ENCODE data around the gene MUC5AC. TPM values are rescaled to one million over a fixed set of nuclear protein-coding genes. Genes with fewer than 3 reads are reported as not detected.

MUC5AC gene
- total and polyA plus RNA-seq, 7 experiments from 2014 or later = not detected

GRCh38 chr11:1218256-1218787 is 60.6 kb downstream of the MUC5AC start:
- Mint-ChIP-seq H3K27ac (no peak overlapping the region), H3K27me3 (peaks cover 3 to 21% (median 18%) of the 10 kb centered on the region in 5 donors), H3K4me3 (no peak overlapping the region), H3K4me1 (no peaks in the 10 kb centered on the region), H3K36me3 (no peaks in the 10 kb centered on the region), H3K9me3 (peaks cover 0 to 23% (median 13%) of the 10 kb centered on the region in 11 donors)
- no peaks in the 10 kb centered on the region for H3K27me3 ChIP-seq (ENCODE audit: control insufficient read depth in 2 of 2, insufficient read depth in 2 of 2, low read length in 2 of 2)
- no peaks in the 10 kb centered on the region for H3K9me3 ChIP-seq (ENCODE audit: control insufficient read depth in 2 of 3, low read length in 3 of 3)
- intact Hi-C loops (cut with micrococcal nuclease) = no loop called here
- no peak overlapping the region for H3K27ac ChIP-seq (ENCODE audit: low read depth, low read length)
- CTCF ChIA-PET = no interaction called here
- DNase-seq = peak in 1 of 9 donors; percentile 3
- no peak overlapping the region for H3K4me3 ChIP-seq (ENCODE audit: low read length)
- POLR2A ChIA-PET = no interaction called here
- ATAC-seq = no peak
- no peaks in the 10 kb centered on the region for H3K4me1 ChIP-seq (ENCODE audit: control insufficient read depth in 2 of 2, insufficient read depth in 2 of 2, low read length in 2 of 2)
- no peaks in the 10 kb centered on the region for H3K36me3 ChIP-seq (ENCODE audit: control insufficient read depth in 2 of 3, insufficient read depth in 3 of 3, low read length in 3 of 3)

- Histone ChIP-seq H3K27me3 (ENCODE audit: control insufficient read depth in 2 of 2, insufficient read depth in 2 of 2, low read length in 2 of 2) (no peaks in the 10 kb centered on the region), H3K4me1 (ENCODE audit: control insufficient read depth in 2 of 2, insufficient read depth in 2 of 2, low read length in 2 of 2) (no peaks in the 10 kb centered on the region), H3K4me3 (ENCODE audit: low read length) (no peak overlapping the region), H3K27ac (ENCODE audit: low read depth, low read length) (no peak overlapping the region), H3K9me3 (ENCODE audit: control insufficient read depth in 2 of 3, low read length in 3 of 3) (no peaks in the 10 kb centered on the region), H3K36me3 (ENCODE audit: control insufficient read depth in 2 of 3, insufficient read depth in 3 of 3, low read length in 3 of 3) (no peaks in the 10 kb centered on the region)
- H3K9me3 Mint-ChIP-seq = peaks cover 0 to 17% (median 9%) of the 10 kb centered on the region in 11 donors
- ChIA-PET CTCF (no interaction called here), POLR2A (no interaction called here)
- H3K4me3 Mint-ChIP-seq = no peak overlapping the region
- intact Hi-C loops (cut with micrococcal nuclease) = no loop called here
- DNase-seq (peak in 1 of 9 donors; percentile 5), ATAC-seq (no peak)
- no peak overlapping the region for H3K27ac Mint-ChIP-seq
- H3K4me1 Mint-ChIP-seq = no peaks in the 10 kb centered on the region
- peaks cover 3 to 21% (median 16%) of the 10 kb centered on the region in 5 donors for H3K27me3 Mint-ChIP-seq
- H3K36me3 Mint-ChIP-seq = no peaks in the 10 kb centered on the region
Observed at GRCh38 chr11:1218788-1219445, 61.2 kb downstream of the MUC5AC start.

DNA sequence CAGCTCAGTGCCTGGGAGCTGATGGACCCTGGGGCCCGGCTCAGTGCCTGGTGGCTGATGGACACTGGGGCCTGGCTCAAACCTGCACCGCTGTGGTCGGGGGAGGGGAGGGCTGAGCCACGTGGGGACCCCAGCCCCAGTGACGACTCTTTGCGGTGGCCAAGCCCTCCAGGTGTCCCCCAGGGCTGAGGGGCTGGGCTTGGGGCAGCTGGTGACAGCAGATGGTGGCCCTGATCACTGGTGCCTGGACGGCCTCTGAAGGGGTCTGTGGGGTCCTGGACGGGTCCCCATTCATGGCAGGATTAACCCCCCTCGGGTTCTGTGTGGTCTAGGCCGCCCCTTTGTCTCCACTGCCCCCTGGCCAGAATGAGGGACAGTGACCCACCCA is 61.7 kb downstream of the MUC5AC start:
- no peak for ATAC-seq
- CTCF ChIA-PET = no interaction called here
- H3K4me1 ChIP-seq (ENCODE audit: control insufficient read depth in 2 of 2, insufficient read depth in 2 of 2, low read length in 2 of 2) = no peaks in the 10 kb centered on the region
- Mint-ChIP-seq H3K4me1 (no peaks in the 10 kb centered on the region), H3K27ac (no peak overlapping the region), H3K36me3 (no peaks in the 10 kb centered on the region), H3K27me3 (peaks cover 0 to 21% (median 14%) of the 10 kb centered on the region in 5 donors), H3K9me3 (peaks cover 0 to 12% (median 6%) of the 10 kb centered on the region in 11 donors), H3K4me3 (no peak overlapping the region)
- H3K27me3 ChIP-seq (ENCODE audit: control insufficient read depth in 2 of 2, insufficient read depth in 2 of 2, low read length in 2 of 2) = no peaks in the 10 kb centered on the region
- no peak overlapping the region for H3K4me3 ChIP-seq (ENCODE audit: low read length)
- H3K9me3 ChIP-seq (ENCODE audit: control insufficient read depth in 2 of 3, low read length in 3 of 3) = no peaks in the 10 kb centered on the region
- DNase-seq = peak in 1 of 9 donors; percentile 5
- intact Hi-C loops (cut with micrococcal nuclease) = no loop called here
- no peak overlapping the region for H3K27ac ChIP-seq (ENCODE audit: low read depth, low read length)
- H3K36me3 ChIP-seq (ENCODE audit: control insufficient read depth in 2 of 3, insufficient read depth in 3 of 3, low read length in 3 of 3) = no peaks in the 10 kb centered on the region
- POLR2A ChIA-PET = no interaction called here

DNA sequence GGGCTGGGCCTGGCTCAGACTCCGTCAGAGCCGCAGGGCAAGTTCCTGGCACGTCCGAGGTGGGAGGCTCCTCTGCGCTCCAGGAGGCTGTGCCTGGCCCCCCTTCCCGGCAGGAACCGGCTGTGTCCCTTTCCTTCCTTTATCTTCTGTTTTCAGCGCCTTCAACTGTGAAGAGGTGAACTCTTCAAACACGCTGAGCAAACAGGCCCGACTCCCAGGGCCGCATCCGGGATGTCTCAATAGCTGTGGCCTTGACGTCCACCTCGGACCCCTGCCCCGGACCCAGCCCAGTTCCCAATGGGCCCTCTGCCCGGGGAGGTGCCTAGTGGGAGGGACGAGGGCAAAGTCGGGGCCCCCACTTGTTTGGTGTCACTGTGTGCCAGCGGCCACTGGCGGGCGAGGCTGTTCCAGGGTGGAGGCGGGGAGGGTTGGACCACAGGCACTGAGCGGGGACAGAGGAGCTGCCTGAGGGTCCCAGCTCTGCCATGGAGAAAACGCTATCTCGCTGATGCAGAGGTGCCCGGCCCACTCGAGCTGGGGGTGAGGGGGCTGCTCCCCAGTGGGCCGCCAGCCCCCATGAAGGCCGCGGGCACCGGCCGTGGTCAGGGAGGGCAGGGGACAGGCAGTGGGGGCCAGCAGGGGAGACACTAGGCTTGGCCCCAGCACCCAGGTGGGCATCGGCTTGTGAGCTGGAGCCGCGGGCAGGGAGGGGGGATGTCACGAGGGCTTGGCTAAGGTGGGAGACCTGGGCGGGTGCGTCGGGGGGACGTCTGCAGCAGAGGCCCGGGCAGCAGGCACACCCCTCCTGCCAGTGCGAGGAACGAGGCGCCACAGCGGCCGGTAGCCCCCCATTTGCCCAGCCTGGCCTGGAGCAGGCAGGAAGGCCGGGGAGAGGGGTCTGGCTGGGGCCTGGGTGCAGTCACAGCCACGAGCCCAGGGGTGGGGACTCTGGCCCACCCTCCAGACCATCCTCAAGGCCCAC is 62.4 kb downstream of the MUC5AC start:
- Histone ChIP-seq H3K9me3 (ENCODE audit: control insufficient read depth in 2 of 3, low read length in 3 of 3) (no peaks in the 10 kb centered on the region), H3K4me3 (ENCODE audit: low read length) (no peak overlapping the region), H3K4me1 (ENCODE audit: control insufficient read depth in 2 of 2, insufficient read depth in 2 of 2, low read length in 2 of 2) (no peaks in the 10 kb centered on the region), H3K36me3 (ENCODE audit: control insufficient read depth in 2 of 3, insufficient read depth in 3 of 3, low read length in 3 of 3) (no peaks in the 10 kb centered on the region), H3K27me3 (ENCODE audit: control insufficient read depth in 2 of 2, insufficient read depth in 2 of 2, low read length in 2 of 2) (no peaks in the 10 kb centered on the region), H3K27ac (ENCODE audit: low read depth, low read length) (no peak overlapping the region)
- Mint-ChIP-seq H3K4me1 (no peaks in the 10 kb centered on the region), H3K36me3 (no peaks in the 10 kb centered on the region), H3K27ac (no peak overlapping the region), H3K9me3 (peaks cover 0 to 9% (median under 1%) of the 10 kb centered on the region in 11 donors), H3K4me3 (no peak overlapping the region), H3K27me3 (peaks cover 0 to 21% (median 11%) of the 10 kb centered on the region in 5 donors)
- POLR2A ChIA-PET = interaction anchor here (0.6 kb wide), 1 partner anchor 8 kb away, joined by 3 read pairs; no protein-coding TSS in a partner anchor
- intact Hi-C loops (cut with micrococcal nuclease) = no loop called here
- CTCF ChIA-PET = no interaction called here
- DNase-seq (peak in 1 of 9 donors; percentile 6), ATAC-seq (no peak)

DNA sequence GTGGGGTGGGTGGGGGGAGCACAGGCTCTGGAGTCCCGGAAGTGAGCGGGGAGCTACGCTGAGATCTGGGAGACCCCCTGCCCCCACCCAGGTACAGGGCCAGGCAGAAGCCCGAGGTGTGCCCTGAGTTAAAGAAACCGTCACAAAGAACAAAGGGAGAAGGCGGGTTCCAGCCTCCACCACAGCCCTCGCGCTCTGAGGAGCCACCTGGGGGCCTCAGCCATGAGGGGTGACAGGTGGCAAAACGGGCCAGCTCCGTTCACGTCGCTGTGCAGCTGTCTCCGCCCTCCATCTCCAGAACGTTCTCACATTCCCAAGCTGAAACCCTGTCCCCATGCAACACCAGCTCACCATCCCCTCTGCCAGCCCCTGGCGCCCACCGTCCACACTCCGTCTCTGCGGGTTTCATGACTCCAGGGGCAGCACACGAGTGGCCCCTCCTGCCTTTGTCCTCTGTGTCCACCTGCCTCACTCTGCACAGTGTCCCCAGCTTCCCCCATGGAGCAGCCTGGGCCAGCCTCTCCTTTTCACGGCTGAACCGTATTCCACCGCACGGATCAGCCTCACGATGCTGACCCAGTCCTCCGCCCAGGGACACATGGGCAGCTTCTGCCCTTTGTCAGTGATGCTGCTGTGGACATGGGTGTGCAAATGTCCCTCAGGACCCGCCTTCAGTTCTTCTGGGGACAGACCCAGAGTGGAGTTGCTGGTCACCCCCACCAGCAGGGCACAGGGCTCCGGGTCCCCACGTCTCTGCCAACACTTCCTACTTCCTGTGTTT is 63.4 kb downstream of the MUC5AC start:
- H3K4me3 Mint-ChIP-seq = no peak overlapping the region
- DNase-seq = peak in 1 of 9 donors; percentile 6

GRCh38 chr11:1221848-1222311 is 64.1 kb downstream of the MUC5AC start:
- DNase-seq (peak in 1 of 9 donors; percentile 2), ATAC-seq (no peak)
- peaks cover 0 to 2% (median 0%) of the 10 kb centered on the region in 11 donors for H3K9me3 Mint-ChIP-seq
- ChIA-PET CTCF (no interaction called here), POLR2A (no interaction called here)
- no peaks in the 10 kb centered on the region for H3K27me3 ChIP-seq (ENCODE audit: control insufficient read depth in 2 of 2, insufficient read depth in 2 of 2, low read length in 2 of 2)
- no peaks in the 10 kb centered on the region for H3K4me1 Mint-ChIP-seq
- intact Hi-C loops (cut with micrococcal nuclease) = no loop called here
- no peak overlapping the region for H3K4me3 Mint-ChIP-seq
- no peaks in the 10 kb centered on the region for H3K36me3 ChIP-seq (ENCODE audit: control insufficient read depth in 2 of 3, insufficient read depth in 3 of 3, low read length in 3 of 3)
- no peaks in the 10 kb centered on the region for H3K36me3 Mint-ChIP-seq
- H3K27ac Mint-ChIP-seq = no peak overlapping the region
- no peak overlapping the region for H3K27ac ChIP-seq (ENCODE audit: low read depth, low read length)
- H3K27me3 Mint-ChIP-seq = peaks cover 0 to 19% (median 4%) of the 10 kb centered on the region in 5 donors
- no peaks in the 10 kb centered on the region for H3K4me1 ChIP-seq (ENCODE audit: control insufficient read depth in 2 of 2, insufficient read depth in 2 of 2, low read length in 2 of 2)
- no peak overlapping the region for H3K4me3 ChIP-seq (ENCODE audit: low read length)
- no peaks in the 10 kb centered on the region for H3K9me3 ChIP-seq (ENCODE audit: control insufficient read depth in 2 of 3, low read length in 3 of 3)

More for the DNA sequence above, 63.4 kb downstream of the MUC5AC start:
- CTCF ChIA-PET = no interaction called here
- POLR2A ChIA-PET = interaction anchor here (0.6 kb wide), 1 partner anchor 9 kb away, joined by 3 read pairs; no protein-coding TSS in a partner anchor
- no peaks in the 10 kb centered on the region for H3K36me3 Mint-ChIP-seq
- Histone ChIP-seq H3K36me3 (ENCODE audit: control insufficient read depth in 2 of 3, insufficient read depth in 3 of 3, low read length in 3 of 3) (no peaks in the 10 kb centered on the region), H3K27ac (ENCODE audit: low read depth, low read length) (no peak overlapping the region), H3K9me3 (ENCODE audit: control insufficient read depth in 2 of 3, low read length in 3 of 3) (no peaks in the 10 kb centered on the region), H3K27me3 (ENCODE audit: control insufficient read depth in 2 of 2, insufficient read depth in 2 of 2, low read length in 2 of 2) (no peaks in the 10 kb centered on the region), H3K4me1 (ENCODE audit: control insufficient read depth in 2 of 2, insufficient read depth in 2 of 2, low read length in 2 of 2) (no peaks in the 10 kb centered on the region), H3K4me3 (ENCODE audit: low read length) (no peak overlapping the region)
- H3K27ac Mint-ChIP-seq = no peak overlapping the region
- H3K4me1 Mint-ChIP-seq = no peaks in the 10 kb centered on the region
- H3K9me3 Mint-ChIP-seq = peaks cover 0 to 6% (median 0%) of the 10 kb centered on the region in 11 donors
- intact Hi-C loops (cut with micrococcal nuclease) = no loop called here
- ATAC-seq = no peak
- peaks cover 0 to 21% (median 10%) of the 10 kb centered on the region in 5 donors for H3K27me3 Mint-ChIP-seq

Data from naive thymus-derived CD4-positive, alpha-beta T cell (primary cell).